Panc1 (cell line): ENCODE measurements around the gene ERMP1. TPM values are rescaled to one million over a fixed set of nuclear protein-coding genes. Genes with fewer than 3 reads are reported as not detected.

Experiments
- ATAC-seq: fragments of 200-7000 bp; cut with Tn5 transposase; 2 replicates; pipeline ENCODE4 v1.9.1; 2020; ENCODE audit warnings: mild to moderate bottlenecking, moderate library complexity
- BruUV-seq: library from RNA; stranded (reverse); fragments of 400-500 nt; replicated peaks from 2 replicates; lab custom pipeline; 2021; lab: Mats Ljungman, UMichigan
- CTCF ChIA-PET: fragments of 300-600 bp; sonication (Branson Sonifier 250); formaldehyde crosslinking; loops from one replicate; lab custom pipeline; 2022; ENCODE audit warnings: antibody characterized with exemption; lab: Charles Lee
- POLR2A ChIA-PET: fragments of 300-600 bp; sonication (Branson Sonifier 250); formaldehyde crosslinking; loops from one replicate; lab custom pipeline; 2022; ENCODE audit warnings: antibody characterized with exemption; lab: Charles Lee
- DNase-seq: peaks from one replicate; pipeline ENCODE4 v3.0.0-alpha.2; 2010; ENCODE audit warnings: low read depth, low spot score
- H3K27ac ChIP-seq: 2 replicates; pipeline ENCODE4 v1.5.1; 2011; ENCODE audit warnings: mild to moderate bottlenecking, low read length, inconsistent platforms
- H3K27me3 ChIP-seq: fragments of 200-500 bp; sonication (Bioruptor generic); 2 replicates; pipeline ENCODE4 v1.6.0; 2014; ENCODE audit warnings: low read length, inconsistent platforms; ENCODE audit not compliant: control insufficient read depth, insufficient read depth
- H3K36me3 ChIP-seq: fragments of 200-500 bp; sonication (Bioruptor generic); 2 replicates; pipeline ENCODE4 v1.5.1; 2014; ENCODE audit warnings: inconsistent platforms, mild to moderate bottlenecking, low read length, moderate library complexity; ENCODE audit not compliant: control insufficient read depth, insufficient read depth
- H3K4me1 ChIP-seq: 2 replicates; pipeline ENCODE4 v1.5.1; 2011; ENCODE audit warnings: inconsistent platforms, mild to moderate bottlenecking, low read length, moderate library complexity; ENCODE audit not compliant: control insufficient read depth, insufficient read depth
- H3K4me3 ChIP-seq, 2 experiments: 2 replicates each; pipeline ENCODE4 v1.5.1; 2011 to 2012; ENCODE audit warnings: low read depth in 2 of 2, low read length in 2 of 2, mild to moderate bottlenecking in 2 of 2, inconsistent platforms in 1 of 2, moderate library complexity in 1 of 2
- H3K9me3 ChIP-seq: fragments of 200-500 bp; sonication (Bioruptor generic); 2 replicates; pipeline ENCODE4 v1.5.1; 2014; ENCODE audit warnings: low read depth, mild to moderate bottlenecking, inconsistent platforms, low read length, moderate library complexity; ENCODE audit not compliant: control insufficient read depth, insufficient read depth
- CTCF ChIP-seq: fragments of 450-650 bp; IDR thresholded peaks from 2 replicates; pipeline ENCODE4 v1.5.1; 2017; ENCODE audit warnings: mild to moderate bottlenecking
- POLR2AphosphoS5 ChIP-seq: IDR thresholded peaks from 2 replicates; pipeline ENCODE4 v1.6.1; 2012; ENCODE audit warnings: mild to moderate bottlenecking, low read depth, low read length, moderate library complexity
- REST ChIP-seq, 2 experiments: IDR thresholded peaks; 2 replicates each; pipeline ENCODE4 v1.6.1; 2011 to 2012; ENCODE audit warnings: low read depth in 2 of 2, control low read depth in 1 of 2, low read length in 1 of 2, mild to moderate bottlenecking in 1 of 2, moderate library complexity in 1 of 2; ENCODE audit not compliant: insufficient read depth in 1 of 2
- SIN3A ChIP-seq: IDR thresholded peaks from 2 replicates; pipeline ENCODE4 v1.6.1; 2012; ENCODE audit warnings: low read depth, mild to moderate bottlenecking, low read length, moderate library complexity, borderline replicate concordance; ENCODE audit not compliant: insufficient read depth
- TCF7L2 ChIP-seq: IDR thresholded peaks from 2 replicates; pipeline ENCODE4 v1.6.1; 2011; ENCODE audit warnings: mild to moderate bottlenecking, low read depth, low read length, inconsistent platforms
- in situ Hi-C: cut with HindIII; loops from 2 replicates; pipeline ENCODE4 v1.10.0; 2016; ENCODE audit warnings: low sequenced_read_pairs, low pct_unique_long_range_greater_than_20kb
- intact Hi-C: fragments of 100-400 bp; cut with micrococcal nuclease; formaldehyde crosslinking; loops from one replicate; pipeline ENCODE4 v1.10.0; 2022; ENCODE audit not compliant: unreplicated experiment
- total RNA-seq: library from RNA; stranded (reverse); gene quantifications from one replicate; pipeline ENCODE4 v1.2.1, GENCODE V29; 2021; ENCODE audit not compliant: unreplicated experiment

ERMP1 gene
- total RNA-seq, 1 experiment from 2014 or later, result 38.4 TPM

- TF ChIP-seq POLR2AphosphoS5 (no peak), SIN3A (no peak), REST (IDR thresholded peaks at IDR 0.05; ENCODE audit: insufficient read depth in 1 of 2, low read depth in 2 of 2, low read length in 1 of 2) (no peak), TCF7L2 (no peak), CTCF (no peak; the same call in 1 of the 2 replicates)
- Histone ChIP-seq H3K36me3 (no peaks in the 10 kb centered on the region), H3K27me3 (no peaks in the 10 kb centered on the region), H3K4me3 (no peak overlapping the region), H3K4me1 (no peaks in the 10 kb centered on the region), H3K9me3 (no peaks in the 10 kb centered on the region), H3K27ac (no peak overlapping the region)
- no peak for ATAC-seq
- BruUV-seq, result no TSS peak
- in situ Hi-C loops, result no loop called here
- ChIA-PET CTCF (no interaction called here), POLR2A (no interaction called here)
- no peak for DNase-seq
- intact Hi-C loops, result no loop called here
Measured at GRCh38 chr9:5870020-5870339, 37.1 kb upstream of the ERMP1 start.

- DNase-seq (no peak), ATAC-seq (no peak)
- Histone ChIP-seq H3K4me1 (no peaks in the 10 kb centered on the region), H3K9me3 (no peaks in the 10 kb centered on the region), H3K27me3 (no peaks in the 10 kb centered on the region), H3K4me3 (no peak overlapping the region), H3K27ac (no peak overlapping the region), H3K36me3 (no peaks in the 10 kb centered on the region)
- no peak; the same call in 1 of the 2 replicates for TF ChIP-seq CTCF
- TF ChIP-seq REST (IDR thresholded peaks at IDR 0.05; ENCODE audit: insufficient read depth in 1 of 2, low read depth in 2 of 2, low read length in 1 of 2), result no peak
- no peak for TF ChIP-seq SIN3A
- no peak for TF ChIP-seq POLR2AphosphoS5
- TF ChIP-seq TCF7L2, result no peak
- BruUV-seq, result no TSS peak
- ChIA-PET POLR2A (no interaction called here), CTCF (no interaction called here)
- intact Hi-C loops, result no loop called here
- in situ Hi-C loops, result no loop called here
Measured at GRCh38 chr9:5869315-5870019, 36.5 kb upstream of the ERMP1 start.
